CD4-positive, alpha-beta T cell treated with Interleukin-12 subunit alpha and Interleukin-12 subunit beta, for 1 hour (primary cell): ENCODE measurements around the gene CLDN8.

Source experiments
- DNase-seq: peaks from one replicate; pipeline ENCODE4 v3.0.0-alpha.2; 2020

CLDN8 gene

GRCh38 chr21:30216041-30216723, at the start of gene CLDN8:
Gene CLDN8, minus strand, starts transcription at chr21:30216097. Its CDS starts 172 bp downstream, at chr21:30215925.
- DNase-seq = no peak

DNA sequence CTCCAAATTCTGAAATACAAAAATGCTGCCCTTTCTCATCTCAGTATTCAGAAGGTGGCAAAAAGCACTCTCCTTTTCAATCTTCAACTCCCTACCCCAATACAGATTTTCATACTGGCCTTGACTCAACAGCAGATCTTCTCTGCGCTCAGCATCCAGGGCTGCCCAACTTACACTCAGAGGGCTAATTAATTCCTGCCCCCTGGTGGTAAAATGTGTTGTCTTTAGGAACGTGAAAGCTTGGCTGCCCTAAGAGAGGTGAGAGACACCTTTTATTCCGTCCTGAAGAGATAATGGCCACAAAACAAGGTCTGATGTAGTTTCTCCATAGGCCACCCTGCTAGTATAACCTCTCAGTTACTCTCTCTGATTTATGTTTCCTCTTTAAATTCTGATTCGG, 41.9 kb upstream of the CLDN8 start:
- no peak for DNase-seq

GRCh38 chr21:30256100-30256499, 40.2 kb upstream of the CLDN8 start:
- DNase-seq = no peak

DNA sequence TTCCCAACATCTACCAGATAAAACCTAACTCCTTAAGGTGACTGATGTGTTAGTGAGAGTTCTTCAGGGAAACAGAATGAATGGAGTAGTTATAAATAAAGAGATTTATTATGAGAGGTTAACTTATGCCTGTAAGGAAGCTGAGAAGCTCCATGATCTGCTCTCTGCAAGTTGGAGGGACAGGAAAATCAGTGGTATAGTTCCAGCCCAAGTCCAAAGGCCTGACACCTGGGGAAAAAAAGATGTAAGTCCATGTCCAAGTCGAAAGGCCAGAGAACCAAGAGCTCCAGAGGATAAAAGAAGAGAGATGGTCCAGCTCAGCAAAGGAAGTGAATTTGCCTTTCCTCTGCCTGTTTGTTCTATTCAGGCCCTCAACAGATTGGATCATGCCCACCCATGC, 39.8 kb upstream of the CLDN8 start:
- no peak for DNase-seq

GRCh38 chr21:30251781-30252180, 35.9 kb upstream of the CLDN8 start:
- DNase-seq = no peak

GRCh38 chr21:30249936-30250335, 34.0 kb upstream of the CLDN8 start:
- DNase-seq = no peak

DNA sequence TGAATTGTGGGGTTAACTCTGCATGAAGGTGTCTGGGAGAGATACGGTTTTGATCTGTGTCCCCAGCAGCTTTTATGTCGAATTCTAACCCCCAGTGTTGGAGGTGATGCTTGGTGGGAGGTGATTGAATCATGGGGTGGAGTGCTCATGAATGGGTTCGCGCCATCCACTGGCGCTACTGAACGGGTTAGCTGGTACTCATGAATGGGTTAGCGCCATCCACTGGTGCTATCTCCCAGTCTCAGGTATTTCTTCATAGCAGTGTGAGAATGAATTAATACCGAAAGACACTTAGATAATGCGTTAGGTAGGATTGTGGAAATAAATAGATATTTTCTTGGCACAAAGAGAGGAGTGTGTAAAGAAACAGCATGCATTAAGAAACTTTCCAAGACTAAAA, 32.9 kb upstream of the CLDN8 start:
- no peak for DNase-seq

- no peak for DNase-seq
Measured at GRCh38 chr21:30245061-30245460, 29.2 kb upstream of the CLDN8 start.

DNA sequence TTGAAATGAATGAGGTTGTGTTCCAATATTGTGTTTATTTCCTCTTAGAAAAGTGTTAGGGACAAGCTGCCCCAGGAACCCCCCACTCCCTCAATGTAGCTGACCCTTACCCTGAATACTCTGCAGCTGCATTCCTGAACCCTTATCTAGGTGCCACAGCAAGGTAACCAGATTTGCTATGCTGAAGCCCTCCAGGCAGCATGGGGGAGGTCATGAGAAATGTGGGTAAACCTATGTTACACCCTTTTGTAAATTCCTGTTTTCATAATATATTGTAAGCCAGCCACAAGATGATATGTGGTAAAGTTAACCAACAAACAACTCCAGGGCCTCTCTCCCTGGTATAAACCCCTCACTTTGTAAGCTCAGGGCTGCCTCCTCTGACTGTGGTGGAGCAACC, 27.8 kb upstream of the CLDN8 start:
- no peak for DNase-seq

DNA sequence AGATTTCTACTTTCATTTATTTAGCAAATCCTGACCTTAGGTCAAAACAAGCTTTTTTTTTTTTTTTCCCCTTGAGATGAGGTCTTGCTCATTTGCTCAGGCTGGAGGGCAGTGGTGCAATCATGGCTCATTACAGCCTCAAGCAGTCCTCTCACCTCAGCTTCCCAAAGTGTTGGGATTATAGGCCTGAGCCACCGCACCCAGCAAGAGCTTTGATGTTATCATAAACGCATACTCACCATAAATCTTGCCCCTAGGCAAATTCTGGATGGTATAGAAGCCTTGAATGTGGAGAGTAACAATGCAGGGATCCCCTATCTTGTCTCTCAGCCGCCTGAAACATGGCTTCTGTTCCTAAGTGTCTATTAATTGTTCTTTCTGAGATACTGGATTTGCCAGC, 24.8 kb upstream of the CLDN8 start:
- DNase-seq = no peak

DNA sequence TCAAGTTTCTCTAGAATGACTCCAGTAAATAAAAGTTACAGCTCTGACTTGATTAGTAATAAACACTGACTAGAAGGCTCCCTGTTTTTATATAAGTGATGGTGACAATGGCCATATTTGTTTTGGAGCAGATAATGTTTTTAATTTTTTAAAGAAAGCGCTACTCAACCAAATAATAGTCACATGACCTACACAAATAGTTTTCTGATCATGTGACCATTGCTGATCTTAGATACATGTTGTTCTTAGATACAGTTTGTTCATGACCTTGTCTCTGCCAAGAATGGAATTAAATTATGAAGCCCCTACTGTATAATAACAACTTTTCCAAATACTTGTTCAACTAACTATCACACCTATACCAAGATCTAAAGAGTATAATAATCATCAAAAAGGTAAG, 22.3 kb upstream of the CLDN8 start:
- DNase-seq = no peak

DNA sequence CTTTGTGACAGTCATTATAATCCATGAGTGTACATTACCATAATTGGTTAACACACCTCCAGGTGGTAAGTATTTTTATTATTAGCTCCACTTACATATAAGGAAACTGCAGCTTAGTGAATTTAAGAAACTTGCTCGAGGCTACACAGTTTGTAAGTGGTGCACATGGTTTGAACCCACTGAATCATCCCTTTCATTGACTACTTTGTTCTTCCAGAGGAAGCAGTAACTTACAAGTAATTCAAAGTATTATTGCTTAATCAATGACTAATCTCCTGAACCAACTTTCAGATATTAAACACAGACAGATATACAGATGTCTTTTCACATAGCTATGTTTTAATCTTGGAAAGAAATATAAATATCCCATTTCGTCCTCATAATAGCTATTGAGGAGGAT, 18.7 kb upstream of the CLDN8 start:
- no peak for DNase-seq

- no peak for DNase-seq
Measured at GRCh38 chr21:30234050-30234449, 18.2 kb upstream of the CLDN8 start.

- no peak for DNase-seq
Measured at GRCh38 chr21:30233228-30234020, 17.5 kb upstream of the CLDN8 start.

- no peak for DNase-seq
Measured at GRCh38 chr21:30232011-30232410, 16.1 kb upstream of the CLDN8 start.

DNA sequence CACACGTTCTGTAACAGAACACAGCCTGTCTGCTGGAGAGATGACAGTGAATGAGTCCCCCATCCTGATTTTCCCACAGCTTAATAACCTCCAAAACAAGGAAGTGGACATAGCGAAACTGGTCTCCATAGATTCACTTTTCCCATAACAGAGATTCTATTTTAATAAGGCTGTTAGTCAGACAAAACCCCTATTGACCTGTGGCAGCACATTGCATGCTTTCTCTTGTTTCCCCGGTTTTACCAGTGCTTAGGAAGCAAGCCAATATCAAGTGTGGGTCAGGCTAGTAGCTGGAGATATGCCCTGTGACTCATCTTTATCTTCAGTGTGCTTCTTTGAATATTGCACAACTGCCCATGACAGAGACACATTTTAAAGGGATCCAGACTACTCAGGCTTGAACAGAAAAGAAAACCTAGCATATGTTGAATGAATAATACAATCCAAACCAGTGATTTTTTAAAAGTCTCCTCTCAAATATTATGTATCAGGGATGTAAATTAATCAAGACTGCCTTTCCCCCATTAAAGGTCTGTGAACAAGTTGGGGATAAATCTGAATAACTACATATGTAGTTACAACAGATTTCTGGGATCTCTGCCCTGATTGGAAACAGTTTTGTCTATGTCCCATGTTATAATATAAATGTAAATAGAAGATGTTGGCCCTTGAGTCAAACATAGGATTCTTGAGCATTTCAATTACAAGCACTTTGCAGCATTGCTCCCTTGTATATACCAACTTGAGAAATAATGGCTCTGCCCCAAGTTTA, 11.9 kb upstream of the CLDN8 start:
- no peak for DNase-seq

DNA sequence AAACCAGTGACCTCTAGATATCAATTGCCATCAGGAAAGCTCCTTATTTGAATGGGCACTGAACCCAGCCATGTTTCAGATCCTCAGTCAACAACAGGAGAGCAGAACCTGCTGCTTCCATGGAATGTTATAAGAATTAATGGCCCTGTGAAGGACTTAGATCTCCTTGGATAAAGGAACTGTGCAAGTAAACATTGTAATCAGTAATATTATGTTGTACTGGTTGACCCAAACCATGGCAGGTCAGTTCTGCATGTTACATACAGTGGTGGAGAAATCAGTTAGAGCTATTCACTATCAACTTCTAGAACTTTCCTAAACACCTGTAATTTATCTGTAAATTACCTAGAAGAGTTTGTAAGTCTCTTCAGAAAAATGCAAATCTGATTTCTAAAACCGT, 11.2 kb upstream of the CLDN8 start:
- DNase-seq = no peak

DNA sequence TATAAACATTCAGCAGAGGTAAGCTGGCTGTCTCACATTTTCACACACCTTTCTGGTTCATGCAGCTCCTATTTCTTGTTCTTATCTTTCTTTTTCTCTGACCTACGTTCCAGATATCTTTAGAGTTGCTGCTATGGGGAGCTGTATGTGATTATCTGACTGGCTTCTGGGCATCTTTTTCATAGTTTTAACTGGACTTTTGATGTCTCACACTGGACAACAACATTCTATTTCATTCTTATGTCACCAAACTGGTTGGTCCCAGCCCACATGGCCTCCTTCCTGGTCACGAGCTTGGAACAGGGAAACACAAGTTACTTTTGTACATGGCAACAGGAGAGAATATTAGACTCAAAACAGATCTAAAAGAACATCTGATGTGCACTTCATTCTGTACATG, 7.7 kb upstream of the CLDN8 start:
- DNase-seq = no peak

DNA sequence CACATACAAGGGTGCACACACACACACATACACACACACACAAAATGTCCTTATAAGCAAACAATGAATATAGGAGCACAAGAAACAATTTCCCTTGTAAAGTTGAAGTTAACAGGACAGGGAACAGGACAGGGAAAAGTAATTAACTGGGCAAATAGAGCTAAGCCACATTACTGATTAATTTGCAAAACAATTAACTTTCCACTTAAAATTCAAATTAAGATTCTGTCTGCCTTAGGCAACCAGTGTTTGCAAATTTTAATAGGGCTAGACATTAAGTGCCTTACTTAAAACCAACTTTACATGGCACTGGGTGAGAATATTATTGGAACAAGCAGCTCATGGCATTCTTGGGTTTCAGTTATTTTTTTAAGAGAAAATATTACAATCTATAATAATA, 6.8 kb upstream of the CLDN8 start:
- DNase-seq = no peak

DNA sequence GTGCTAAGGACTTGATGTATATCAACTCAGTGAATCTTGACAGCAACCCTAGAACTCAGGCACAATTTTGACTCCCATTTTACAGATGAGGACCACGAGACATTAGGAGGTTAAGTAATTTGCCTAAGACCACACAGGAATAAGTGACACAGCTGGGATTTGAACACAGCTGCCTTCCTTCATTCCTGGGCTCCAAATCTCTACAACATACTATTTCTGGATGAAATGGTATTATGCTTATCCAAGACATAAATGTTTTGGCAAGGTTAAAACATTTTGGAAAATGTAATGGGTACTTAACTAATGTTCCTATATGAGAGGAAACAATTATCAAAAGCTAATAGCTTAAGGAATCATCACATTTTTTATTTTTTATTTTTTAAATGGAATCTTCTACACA, 4.8 kb downstream of the CLDN8 start:
- DNase-seq = no peak

DNA sequence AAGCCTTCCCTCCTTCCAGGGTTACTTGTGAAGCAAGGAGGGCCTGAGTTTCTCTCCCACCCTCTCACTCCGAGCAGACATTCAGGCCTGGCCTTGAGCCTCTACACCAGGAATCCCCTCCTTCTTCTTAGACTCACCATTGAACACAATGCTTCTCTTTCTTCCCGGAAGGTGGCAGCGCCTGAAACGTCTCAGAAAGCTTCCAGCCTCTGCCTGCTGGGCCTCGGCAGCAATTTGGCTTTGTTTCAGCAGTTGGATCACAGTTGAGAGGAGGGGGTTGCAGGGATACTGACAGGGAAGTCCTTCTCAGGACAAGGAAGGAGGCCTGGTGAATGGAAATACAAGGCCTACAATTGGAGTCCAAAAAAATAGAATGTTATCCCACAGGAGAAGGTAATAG, 6.3 kb downstream of the CLDN8 start:
- DNase-seq = no peak

GRCh38 chr21:30207252-30207579, 8.7 kb downstream of the CLDN8 start:
- no peak for DNase-seq

GRCh38 chr21:30206551-30207251, 9.2 kb downstream of the CLDN8 start:
- DNase-seq = no peak
